ENCODE measurements around the gene TXNDC8. TPM values are rescaled to one million over a fixed set of nuclear protein-coding genes. Genes with fewer than 3 reads are reported as not detected.
A peak's percentile ranks its signal among the peaks of the same experiment; 100 is the strongest.

Gene TXNDC8
- total and polyA plus RNA-seq, 2 of the 13 experiments (the other 11 are each of a cell fraction or from before 2014, with no cell fraction given), result not detected

DNA sequence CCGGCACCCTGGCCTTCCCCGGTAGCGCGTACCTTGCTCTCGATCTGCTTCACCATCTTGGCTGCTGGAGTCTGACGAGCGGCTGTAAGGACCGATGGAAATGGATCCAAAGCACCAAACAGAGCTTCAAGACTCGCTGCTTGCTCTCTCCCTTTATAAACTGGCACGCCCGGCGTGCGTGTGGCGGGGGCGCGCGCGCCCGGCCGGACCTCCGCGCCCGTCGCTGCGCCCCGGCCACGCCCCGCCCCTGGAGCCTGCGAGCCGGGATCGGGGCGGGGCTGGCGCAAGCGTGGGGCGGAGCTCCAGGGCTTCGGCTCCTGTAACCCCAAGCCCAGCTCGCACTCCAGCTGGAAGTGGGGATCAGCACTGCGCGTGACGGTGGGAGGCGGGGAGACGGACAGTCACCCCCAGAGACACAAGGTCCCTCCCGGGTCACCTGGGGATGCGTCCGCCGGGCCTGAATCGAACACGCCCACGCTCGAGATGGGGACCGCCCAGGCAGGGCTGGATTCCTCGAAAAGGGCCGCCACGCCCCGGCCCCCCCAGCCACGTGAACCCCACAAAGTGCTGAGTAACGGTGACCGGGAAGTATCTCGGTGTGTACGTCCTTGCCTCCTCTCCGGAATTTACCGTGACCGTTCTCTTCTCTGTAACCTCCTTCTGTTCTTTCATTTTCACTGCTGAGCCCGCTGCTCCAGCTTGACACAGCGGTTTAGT, 81.1 kb downstream of the TXNDC8 start, which contains the start of gene TXN (continued):
- peak; percentile 15; the same call in 1 of the 2 replicates for TF ChIP-seq KDM2A (CRISPR knock-in tag; IDR thresholded peaks at IDR 0.05; ENCODE audit: borderline replicate concordance, low read depth)
- TF ChIP-seq HOXA3 (CRISPR knock-in tag; IDR thresholded peaks at IDR 0.05), result peak; percentile 15; the same call in 1 of the 2 replicates
- TF ChIP-seq ZSCAN29 (CRISPR knock-in tag; conservative IDR thresholded peaks at IDR 0.05), result no peak
- TF ChIP-seq ZNF432 (CRISPR knock-in tag; IDR thresholded peaks at IDR 0.05; ENCODE audit: borderline replicate concordance), result no peak
- TF ChIP-seq ZNF570 (CRISPR knock-in tag; IDR thresholded peaks at IDR 0.05; ENCODE audit: borderline replicate concordance), result no peak
- 0 out of 2 replicates have a peak, but pooled peaks have one; percentile 17 for TF ChIP-seq ZNF451 (CRISPR knock-in tag; IDR thresholded peaks at IDR 0.05)
- TF ChIP-seq, protein P1, sequence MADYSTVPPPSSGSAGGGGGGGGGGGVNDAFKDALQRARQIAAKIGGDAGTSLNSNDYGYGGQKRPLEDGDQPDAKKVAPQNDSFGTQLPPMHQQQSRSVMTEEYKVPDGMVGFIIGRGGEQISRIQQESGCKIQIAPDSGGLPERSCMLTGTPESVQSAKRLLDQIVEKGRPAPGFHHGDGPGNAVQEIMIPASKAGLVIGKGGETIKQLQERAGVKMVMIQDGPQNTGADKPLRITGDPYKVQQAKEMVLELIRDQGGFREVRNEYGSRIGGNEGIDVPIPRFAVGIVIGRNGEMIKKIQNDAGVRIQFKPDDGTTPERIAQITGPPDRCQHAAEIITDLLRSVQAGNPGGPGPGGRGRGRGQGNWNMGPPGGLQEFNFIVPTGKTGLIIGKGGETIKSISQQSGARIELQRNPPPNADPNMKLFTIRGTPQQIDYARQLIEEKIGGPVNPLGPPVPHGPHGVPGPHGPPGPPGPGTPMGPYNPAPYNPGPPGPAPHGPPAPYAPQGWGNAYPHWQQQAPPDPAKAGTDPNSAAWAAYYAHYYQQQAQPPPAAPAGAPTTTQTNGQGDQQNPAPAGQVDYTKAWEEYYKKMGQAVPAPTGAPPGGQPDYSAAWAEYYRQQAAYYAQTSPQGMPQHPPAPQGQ (CRISPR knock-in tag; IDR thresholded peaks at IDR 0.05; ENCODE audit: borderline replicate concordance), result no peak
- TF ChIP-seq ZFY (CRISPR knock-in tag; IDR thresholded peaks at IDR 0.05), result 0 out of 2 replicates have a peak, but pooled peaks have one; percentile 45
- TF ChIP-seq ZBTB7A (CRISPR knock-in tag; IDR thresholded peaks at IDR 0.05), result no peak
- TF ChIP-seq ZNF652 (CRISPR knock-in tag; IDR thresholded peaks at IDR 0.05; ENCODE audit: borderline replicate concordance, low read depth), result no peak
- TF ChIP-seq AHR (CRISPR knock-in tag; IDR thresholded peaks at IDR 0.05), result no peak
- TF ChIP-seq, protein P2, sequence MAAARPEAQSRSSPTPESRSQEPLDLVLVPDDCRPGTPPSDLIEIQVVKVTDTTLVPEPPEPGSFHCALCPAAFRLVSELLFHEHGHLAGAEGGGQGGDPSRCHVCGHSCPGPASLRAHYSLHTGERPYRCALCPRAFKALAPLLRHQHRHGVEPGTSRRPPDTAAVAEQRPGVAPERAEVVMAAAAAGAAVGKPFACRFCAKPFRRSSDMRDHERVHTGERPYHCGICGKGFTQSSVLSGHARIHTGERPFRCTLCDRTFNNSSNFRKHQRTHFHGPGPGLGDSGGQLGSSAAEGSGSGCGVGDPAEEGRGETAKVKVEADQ (CRISPR knock-in tag; IDR thresholded peaks at IDR 0.05; ENCODE audit: borderline replicate concordance), result no peak
- TF ChIP-seq ZNF337 (CRISPR knock-in tag; IDR thresholded peaks at IDR 0.05; ENCODE audit: borderline replicate concordance, low read depth), result no peak
- no peak for TF ChIP-seq POLR2AphosphoS2 (IDR thresholded peaks at IDR 0.05; ENCODE audit: low read depth, low read length)
- TF ChIP-seq, protein P3, sequence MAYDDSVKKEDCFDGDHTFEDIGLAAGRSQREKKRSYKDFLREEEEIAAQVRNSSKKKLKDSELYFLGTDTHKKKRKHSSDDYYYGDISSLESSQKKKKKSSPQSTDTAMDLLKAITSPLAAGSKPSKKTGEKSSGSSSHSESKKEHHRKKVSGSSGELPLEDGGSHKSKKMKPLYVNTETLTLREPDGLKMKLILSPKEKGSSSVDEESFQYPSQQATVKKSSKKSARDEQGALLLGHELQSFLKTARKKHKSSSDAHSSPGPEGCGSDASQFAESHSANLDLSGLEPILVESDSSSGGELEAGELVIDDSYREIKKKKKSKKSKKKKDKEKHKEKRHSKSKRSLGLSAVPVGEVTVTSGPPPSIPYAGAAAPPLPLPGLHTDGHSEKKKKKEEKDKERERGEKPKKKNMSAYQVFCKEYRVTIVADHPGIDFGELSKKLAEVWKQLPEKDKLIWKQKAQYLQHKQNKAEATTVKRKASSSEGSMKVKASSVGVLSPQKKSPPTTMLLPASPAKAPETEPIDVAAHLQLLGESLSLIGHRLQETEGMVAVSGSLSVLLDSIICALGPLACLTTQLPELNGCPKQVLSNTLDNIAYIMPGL (CRISPR knock-in tag; IDR thresholded peaks at IDR 0.05; ENCODE audit: borderline replicate concordance in 1 of 2, low read depth in 1 of 2), result peak; percentile 68 to 69; a peak in 1 of 4 replicates
- peak; percentile 82 for TF ChIP-seq RXRA (CRISPR knock-in tag; IDR thresholded peaks at IDR 0.05)
- TF ChIP-seq NFKB2 (CRISPR knock-in tag; IDR thresholded peaks at IDR 0.05; ENCODE audit: borderline replicate concordance), result peak; percentile 82; the same call in 1 of the 2 replicates
- TF ChIP-seq ZC3H13 (CRISPR knock-in tag; IDR thresholded peaks at IDR 0.05), result no peak
- TF ChIP-seq GATAD1 (CRISPR knock-in tag; IDR thresholded peaks at IDR 0.05), result 0 out of 2 replicates have a peak, but pooled peaks have one; percentile 47
- peak; percentile 26; the same call in 1 of the 2 replicates for TF ChIP-seq GATA4 (IDR thresholded peaks at IDR 0.05; ENCODE audit: borderline replicate concordance, low read depth)
- TF ChIP-seq, protein P4, sequence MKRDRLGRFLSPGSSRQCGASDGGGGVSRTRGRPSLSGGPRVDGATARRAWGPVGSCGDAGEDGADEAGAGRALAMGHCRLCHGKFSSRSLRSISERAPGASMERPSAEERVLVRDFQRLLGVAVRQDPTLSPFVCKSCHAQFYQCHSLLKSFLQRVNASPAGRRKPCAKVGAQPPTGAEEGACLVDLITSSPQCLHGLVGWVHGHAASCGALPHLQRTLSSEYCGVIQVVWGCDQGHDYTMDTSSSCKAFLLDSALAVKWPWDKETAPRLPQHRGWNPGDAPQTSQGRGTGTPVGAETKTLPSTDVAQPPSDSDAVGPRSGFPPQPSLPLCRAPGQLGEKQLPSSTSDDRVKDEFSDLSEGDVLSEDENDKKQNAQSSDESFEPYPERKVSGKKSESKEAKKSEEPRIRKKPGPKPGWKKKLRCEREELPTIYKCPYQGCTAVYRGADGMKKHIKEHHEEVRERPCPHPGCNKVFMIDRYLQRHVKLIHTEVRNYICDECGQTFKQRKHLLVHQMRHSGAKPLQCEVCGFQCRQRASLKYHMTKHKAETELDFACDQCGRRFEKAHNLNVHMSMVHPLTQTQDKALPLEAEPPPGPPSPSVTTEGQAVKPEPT (CRISPR knock-in tag; IDR thresholded peaks at IDR 0.05; ENCODE audit: low read depth), result peak; percentile 35; the same call in 1 of the 2 replicates
- TF ChIP-seq, protein P5, sequence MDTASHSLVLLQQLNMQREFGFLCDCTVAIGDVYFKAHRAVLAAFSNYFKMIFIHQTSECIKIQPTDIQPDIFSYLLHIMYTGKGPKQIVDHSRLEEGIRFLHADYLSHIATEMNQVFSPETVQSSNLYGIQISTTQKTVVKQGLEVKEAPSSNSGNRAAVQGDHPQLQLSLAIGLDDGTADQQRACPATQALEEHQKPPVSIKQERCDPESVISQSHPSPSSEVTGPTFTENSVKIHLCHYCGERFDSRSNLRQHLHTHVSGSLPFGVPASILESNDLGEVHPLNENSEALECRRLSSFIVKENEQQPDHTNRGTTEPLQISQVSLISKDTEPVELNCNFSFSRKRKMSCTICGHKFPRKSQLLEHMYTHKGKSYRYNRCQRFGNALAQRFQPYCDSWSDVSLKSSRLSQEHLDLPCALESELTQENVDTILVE (CRISPR knock-in tag; IDR thresholded peaks at IDR 0.05), result no peak; the same call in 1 of the 2 replicates

Measured in HepG2 (cell line).